ENCODE measurements around the gene FAM114A1. TPM values are rescaled to one million over a fixed set of nuclear protein-coding genes. Genes with fewer than 3 reads are reported as not detected.
"Not testable (repeated sequence)": the region's sequence is repeated elsewhere in the genome, so short reads cannot be mapped to it uniquely, and the experiment has no call there.

FAM114A1 gene
- total RNA-seq, 1 experiment from 2014 or later: 208 TPM

- peak; percentile 26 for DNase-seq (ENCODE audit: low read depth)
These were observed 35.1 kb downstream of the FAM114A1 start for GRCh38 chr4:38902695-38903094.

DNA sequence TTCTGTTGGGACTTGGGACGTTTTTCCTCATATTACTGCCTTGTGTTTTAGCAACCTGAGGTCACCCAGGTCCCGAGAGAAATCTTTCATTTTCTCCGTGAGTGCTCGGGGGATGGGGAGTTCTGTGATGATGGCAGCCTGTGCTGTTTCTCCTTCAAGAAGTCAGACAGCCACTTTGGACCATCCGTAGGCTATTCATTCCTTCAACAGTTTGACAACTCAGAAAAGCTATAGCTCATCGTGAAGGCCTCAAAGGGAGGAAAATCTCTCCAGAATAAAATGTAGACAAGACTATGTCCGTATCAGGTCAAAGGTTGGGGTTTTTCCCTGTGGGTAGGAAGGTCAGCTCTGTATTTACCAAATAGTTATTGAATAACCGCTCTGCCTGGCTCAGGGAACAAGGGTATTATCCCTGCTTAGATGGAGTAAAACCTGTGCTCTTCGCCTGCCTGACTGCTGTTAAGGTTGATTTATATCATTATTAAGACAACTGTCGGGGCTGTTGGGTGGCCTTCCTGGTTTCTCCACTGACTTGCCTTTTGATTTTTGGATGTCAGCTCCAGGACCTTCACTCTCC, 36.6 kb downstream of the FAM114A1 start:
- DNase-seq (ENCODE audit: low read depth): no peak

- DNase-seq (ENCODE audit: low read depth): no peak
These were observed 37.1 kb downstream of the FAM114A1 start for GRCh38 chr4:38904682-38905081.

DNA sequence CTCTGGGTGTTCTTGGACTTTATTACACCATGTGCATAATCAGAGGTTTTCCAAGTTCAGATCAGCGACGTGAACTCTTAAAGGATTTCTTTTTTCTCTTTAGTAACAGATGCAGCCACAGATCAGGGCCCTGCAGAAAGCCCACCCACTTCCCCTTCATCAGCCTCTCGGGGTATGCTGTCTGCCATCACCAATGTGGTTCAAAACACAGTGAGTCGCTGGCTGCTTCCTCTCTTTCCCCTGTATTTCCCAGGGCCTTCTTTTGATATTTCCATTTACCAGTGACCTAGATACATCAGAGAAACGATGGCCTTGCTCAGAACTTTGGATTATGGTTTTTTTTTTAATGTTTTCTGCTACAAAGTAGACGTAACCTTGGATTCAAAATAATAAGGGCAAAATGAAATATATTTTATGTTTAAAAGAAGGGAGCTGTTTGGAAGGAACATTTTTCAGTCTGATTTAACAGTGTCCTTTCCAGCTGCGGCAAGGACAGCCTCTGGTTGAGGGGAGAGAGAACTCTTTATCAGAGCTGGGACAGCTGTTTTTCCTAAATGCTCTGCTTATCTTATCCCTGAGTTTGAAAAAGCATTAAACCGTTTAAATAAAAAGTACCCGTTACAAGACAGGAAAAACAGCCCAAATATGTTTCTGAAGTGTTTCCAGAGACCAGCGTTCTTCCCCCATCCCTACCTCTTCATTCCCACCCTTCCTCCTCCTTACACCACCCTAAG, 38.2 kb downstream of the FAM114A1 start:
- no peak for DNase-seq (ENCODE audit: low read depth)

DNA sequence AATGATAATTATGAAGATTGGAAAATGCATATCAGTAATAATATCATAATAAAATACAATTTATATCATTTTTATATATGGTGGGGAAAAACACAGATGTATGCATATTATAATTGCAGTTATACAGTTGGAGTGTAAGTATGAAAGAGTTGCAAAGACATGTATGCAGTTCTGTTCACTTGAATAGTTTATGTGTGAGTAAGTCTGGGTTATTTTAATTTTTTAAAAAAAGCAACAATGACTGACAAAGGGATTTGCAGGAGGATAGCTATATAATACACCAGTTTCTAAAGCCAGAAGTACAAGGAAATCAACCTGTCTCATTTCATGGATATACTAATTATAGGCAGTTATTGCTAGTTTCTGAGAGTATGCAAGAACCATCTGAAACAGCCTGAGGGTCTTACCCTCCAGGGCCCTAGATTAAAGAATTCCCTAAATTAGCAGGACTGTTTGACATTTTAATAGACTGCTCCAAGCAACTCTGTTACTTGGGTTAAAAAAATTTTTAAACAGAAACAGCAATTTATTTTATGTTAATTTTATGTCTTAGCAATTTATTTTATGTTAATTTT, 40.2 kb downstream of the FAM114A1 start:
- DNase-seq (ENCODE audit: low read depth): no peak

- no peak for DNase-seq (ENCODE audit: low read depth)
These were observed 41.4 kb downstream of the FAM114A1 start for GRCh38 chr4:38909015-38909414.

DNA sequence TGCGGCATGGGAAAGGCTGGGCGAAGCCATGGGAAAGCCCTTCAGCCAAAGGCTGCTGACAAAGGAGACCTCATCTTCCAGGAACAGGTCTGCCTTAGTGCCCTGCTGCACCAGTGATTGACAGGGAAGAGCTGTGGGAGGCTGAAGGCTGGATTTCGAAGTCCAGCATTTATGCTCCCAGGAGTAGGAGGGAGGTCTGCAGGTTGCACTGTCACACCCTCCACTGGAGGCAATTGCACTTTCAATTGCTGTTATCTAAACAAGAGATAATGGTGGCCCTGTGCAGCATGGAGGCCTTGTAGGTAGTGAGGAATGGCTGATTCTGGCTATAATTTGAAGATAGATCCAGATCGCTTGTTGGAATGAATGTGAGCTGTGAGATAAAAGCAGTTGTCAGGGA, 43.7 kb downstream of the FAM114A1 start:
- DNase-seq (ENCODE audit: low read depth): no peak

DNA sequence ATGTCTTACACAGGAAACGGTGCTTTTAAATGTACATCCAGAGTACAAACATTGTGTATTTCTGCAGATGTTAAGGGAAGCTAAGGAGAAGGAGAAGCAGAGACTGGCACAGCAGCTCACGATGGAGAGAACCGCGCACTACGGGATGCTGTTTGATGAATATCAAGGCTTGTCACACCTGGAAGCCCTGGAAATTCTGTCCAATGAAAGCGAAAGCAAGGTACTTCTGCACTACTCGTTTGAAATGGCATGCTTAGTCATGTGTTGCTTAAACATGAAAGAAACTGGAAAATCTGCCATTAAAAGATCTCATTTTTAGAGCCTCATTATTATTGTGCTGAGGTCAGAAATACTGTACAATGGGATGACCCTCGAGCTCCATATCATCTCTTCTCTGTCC, 47.2 kb downstream of the FAM114A1 start:
- no peak for DNase-seq (ENCODE audit: low read depth)

DNA sequence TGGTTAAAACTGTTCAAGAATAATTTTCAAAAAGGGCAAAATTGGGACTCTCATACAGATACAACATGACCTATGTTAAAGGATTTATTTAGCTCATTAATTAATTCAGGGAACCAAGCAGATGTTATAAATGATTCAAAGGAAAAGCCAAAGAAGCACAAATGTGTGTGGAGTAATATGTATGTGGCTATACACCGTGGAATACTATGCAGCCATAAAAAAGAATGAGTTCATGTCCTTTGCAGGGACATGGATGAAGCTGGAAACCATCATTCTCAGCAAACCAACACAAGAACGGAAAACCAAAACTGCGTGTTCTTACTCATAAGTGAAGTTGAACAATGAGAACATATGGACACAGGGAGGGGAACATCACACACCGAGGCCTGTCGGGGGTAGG, 48.7 kb downstream of the FAM114A1 start:
- DNase-seq (ENCODE audit: low read depth): not testable (repeated sequence)

GRCh38 chr4:38917481-38918025, 49.9 kb downstream of the FAM114A1 start:
- DNase-seq (ENCODE audit: low read depth): no peak

DNA sequence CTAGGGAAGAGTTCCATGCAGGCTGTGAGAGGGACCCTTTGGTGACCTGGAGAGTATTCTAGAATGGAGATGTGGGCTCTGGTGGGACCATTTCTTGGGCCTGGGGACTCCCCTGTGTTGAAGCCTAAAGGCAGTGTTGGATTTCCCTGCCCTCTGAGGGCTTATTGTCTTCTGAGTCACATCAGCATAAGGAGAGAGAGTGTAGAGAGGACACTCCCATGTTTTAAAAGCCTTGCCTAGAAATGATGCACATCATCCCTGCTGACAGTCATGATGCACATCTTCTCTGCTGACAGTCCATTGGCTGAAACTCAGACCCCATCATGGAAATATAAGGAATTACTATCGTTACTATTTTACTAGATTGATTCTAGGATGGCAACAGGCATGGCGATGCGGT, 51.9 kb downstream of the FAM114A1 start:
- peak; percentile 10 for DNase-seq (ENCODE audit: low read depth)

DNA sequence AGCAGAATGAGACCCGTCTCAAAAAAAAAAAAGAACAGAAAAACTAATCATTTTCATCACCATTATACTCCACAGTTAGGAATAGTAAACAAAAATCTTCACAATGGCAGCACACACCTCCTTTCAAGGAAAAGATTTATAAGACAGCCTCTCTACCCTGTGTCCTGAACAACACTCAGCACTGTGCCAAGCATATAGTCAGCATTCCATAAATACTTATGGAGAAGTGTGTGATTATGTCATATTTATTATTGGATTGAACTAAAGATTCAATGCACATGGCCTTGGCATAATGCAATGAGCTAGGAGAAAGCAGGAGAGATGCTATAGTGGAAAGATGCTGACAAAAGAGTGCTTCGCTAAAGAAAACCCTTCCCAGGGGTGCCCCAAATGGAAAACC, 52.6 kb downstream of the FAM114A1 start:
- no peak for DNase-seq (ENCODE audit: low read depth)

GRCh38 chr4:38920677-38921076, 53.1 kb downstream of the FAM114A1 start:
- no peak for DNase-seq (ENCODE audit: low read depth)

- DNase-seq (ENCODE audit: low read depth): no peak
These were observed 53.5 kb downstream of the FAM114A1 start for GRCh38 chr4:38921151-38921550.

DNA sequence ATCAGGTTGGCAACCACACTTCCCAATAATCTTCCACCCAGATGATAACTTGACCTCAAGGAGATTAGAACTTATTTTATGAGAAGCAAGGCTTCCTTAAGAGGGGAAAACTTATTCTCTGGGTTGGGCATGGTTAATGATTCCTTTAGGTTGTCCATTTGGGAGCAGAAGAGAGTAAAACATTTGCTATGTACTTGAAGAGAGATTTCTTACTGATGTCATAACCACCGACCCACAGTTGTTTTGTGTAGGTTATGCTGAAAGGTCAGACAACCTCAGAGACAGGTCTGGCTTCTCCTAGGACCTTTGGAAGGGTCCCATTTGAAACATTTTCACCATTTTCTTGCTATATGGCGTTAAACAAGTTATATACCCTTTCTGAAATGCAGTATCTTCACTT, 56.1 kb downstream of the FAM114A1 start:
- DNase-seq (ENCODE audit: low read depth): no peak

GRCh38 chr4:38924353-38924752, 56.7 kb downstream of the FAM114A1 start:
- DNase-seq (ENCODE audit: low read depth): no peak

GRCh38 chr4:38925492-38926413, 58.1 kb downstream of the FAM114A1 start:
- no peak for DNase-seq (ENCODE audit: low read depth)

GRCh38 chr4:38926896-38927295, 59.3 kb downstream of the FAM114A1 start:
- no peak for DNase-seq (ENCODE audit: low read depth)

DNA sequence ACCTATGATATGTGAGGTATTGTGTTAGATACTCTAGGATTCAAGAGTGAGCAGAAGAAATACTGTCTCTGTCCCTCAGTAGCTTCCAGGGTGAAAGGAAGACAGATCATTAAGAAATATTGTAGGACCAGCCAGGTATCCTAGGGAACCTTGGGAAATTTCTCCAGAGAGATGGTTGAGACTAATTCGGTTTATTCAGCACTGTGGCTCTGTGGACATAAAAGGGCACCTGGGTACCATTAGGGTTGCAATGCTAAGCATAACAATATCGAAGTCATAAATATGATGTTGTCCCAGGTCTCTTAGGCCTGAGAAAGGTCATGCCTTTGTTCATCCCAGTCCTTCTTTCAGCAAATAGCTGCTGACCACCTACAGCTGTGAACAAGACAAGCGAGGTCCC, 61.0 kb downstream of the FAM114A1 start:
- DNase-seq (ENCODE audit: low read depth): no peak

DNA sequence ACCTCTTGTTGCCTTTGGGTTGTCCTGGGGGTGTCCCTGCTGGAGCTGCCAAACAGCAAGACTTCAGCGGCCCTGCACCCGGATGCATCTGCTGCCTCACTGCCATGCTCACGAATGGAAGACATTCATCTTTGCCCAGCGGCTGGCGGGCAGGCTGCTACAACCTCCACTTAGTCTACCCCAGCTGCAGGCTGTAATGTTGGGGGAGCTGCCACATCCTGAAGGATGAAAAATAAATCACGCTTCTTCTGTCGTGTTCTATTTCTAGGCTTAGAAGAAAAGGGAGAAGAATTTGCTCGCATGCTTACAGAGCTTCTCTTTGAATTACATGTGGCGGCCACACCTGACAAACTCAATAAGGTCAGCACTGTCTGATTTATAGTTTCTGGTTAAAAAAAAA, 61.4 kb downstream of the FAM114A1 start:
- no peak for DNase-seq (ENCODE audit: low read depth)

- no peak for DNase-seq (ENCODE audit: low read depth)
These were observed 62.6 kb downstream of the FAM114A1 start for GRCh38 chr4:38930204-38930603.

- DNase-seq (ENCODE audit: low read depth): no peak
These were observed 63.1 kb downstream of the FAM114A1 start for GRCh38 chr4:38930707-38931106.

Data from LHCN-M2 (cell line).